HAP-1 (cell line): Measurements from ENCODE around the gene MYBPH.

Experiments used
- DNase-seq, 2 experiments: peaks; one replicate each; pipeline ENCODE4 v3.0.0-alpha.2; 2016 to 2020; ENCODE audit warnings: low spot score in 2 of 2
- H3K27me3 ChIP-seq: fragments of 250-450 bp; sonication (Bioruptor Pico); 2 replicates; pipeline ENCODE4 v1.5.1; 2020; ENCODE audit warnings: low read depth, mild to moderate bottlenecking, moderate library complexity
- H3K36me3 ChIP-seq: fragments of 250-450 bp; sonication (Bioruptor Pico); replicated peaks from 2 replicates; pipeline ENCODE4 v1.5.1; 2020; ENCODE audit warnings: mild to moderate bottlenecking
- H3K4me1 ChIP-seq: fragments of 250-450 bp; sonication (Bioruptor Pico); 2 replicates; pipeline ENCODE4 v1.5.1; 2020; ENCODE audit warnings: mild to moderate bottlenecking
- H3K4me3 ChIP-seq: fragments of 250-450 bp; sonication (Bioruptor Pico); 2 replicates; pipeline ENCODE4 v1.5.1; 2020; ENCODE audit warnings: mild to moderate bottlenecking, moderate library complexity
- H3K9me3 ChIP-seq: fragments of 250-450 bp; sonication (Bioruptor Pico); 2 replicates; pipeline ENCODE4 v1.5.1; 2020; ENCODE audit warnings: mild to moderate bottlenecking, moderate library complexity
- in situ Hi-C: fragments of 300-500 bp; cut with MboI; formaldehyde crosslinking; loops from 3 replicates; pipeline ENCODE4 v1.14.3; 2020; ENCODE audit warnings: low sequenced_read_pairs, inconsistent platforms, mixed read lengths

The MYBPH gene

DNA sequence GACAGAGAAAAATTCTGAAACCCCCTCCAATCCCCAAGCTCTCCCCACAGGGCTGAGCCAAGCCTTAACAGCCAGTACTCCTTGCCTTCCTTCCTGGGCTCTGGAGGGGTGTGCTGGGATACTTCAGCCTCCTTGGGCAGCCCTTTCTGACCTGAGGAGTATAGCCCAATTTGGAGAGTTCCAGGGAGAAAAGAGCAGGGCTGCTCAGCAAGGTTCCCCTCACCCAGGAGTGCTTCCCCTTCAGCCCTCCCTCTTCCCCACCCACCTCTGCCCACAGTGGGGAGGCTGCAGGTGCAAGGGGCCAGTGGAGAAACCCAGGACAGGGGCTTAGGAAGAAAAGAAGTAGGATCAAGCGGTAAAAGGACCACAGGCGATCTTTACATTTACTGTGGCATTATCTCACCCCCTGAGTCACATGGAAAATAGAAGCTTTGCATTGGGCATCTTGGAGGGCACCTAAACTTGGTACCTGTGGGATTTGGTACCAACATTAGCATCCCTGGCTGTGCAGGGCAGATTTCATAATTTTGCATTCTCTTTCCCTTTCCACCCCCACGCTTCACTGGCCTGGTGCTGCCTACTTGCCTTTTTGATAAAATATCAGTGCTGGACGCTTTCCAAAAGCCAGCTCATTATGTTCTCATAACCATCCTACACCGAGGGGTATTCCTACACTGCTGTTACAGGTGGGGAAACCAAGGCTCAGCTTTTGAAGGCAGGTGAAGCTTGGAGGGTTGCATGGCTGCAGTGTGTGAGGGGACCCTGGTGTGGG lies 50.9 kb downstream of the MYBPH start:
- Histone ChIP-seq H3K4me1 (peaks cover 3% of the 10 kb centered on the region; the same call in 1 of the 2 replicates), H3K9me3 (no peaks in the 10 kb centered on the region), H3K36me3 (no peaks in the 10 kb centered on the region), H3K27me3 (peaks cover 50% of the 10 kb centered on the region), H3K4me3 (no peak overlapping the region)
- DNase-seq: no peak
- in situ Hi-C loops: no loop called here

DNA sequence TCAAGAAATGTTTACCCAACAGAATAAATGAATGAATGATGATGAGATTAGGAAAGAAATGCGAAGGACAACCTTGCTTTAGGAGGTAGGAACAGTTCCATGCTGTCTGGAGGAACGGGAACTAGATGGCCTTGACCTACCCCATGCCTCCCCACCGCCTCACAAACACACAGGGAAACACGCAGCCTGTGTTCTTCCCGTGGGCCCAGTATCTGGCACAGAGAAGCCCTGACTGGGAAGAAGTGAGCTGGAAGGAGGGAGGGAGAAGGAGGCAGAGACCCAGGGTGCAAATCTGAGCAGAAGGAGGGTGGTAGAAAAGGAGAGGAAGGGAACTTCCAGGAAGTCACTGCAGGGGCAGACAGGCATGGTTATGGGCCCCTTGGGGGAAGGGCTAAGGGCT lies 51.6 kb downstream of the MYBPH start:
- Histone ChIP-seq H3K27me3 (peaks cover 52% of the 10 kb centered on the region), H3K4me1 (peaks cover 3% of the 10 kb centered on the region; the same call in 1 of the 2 replicates), H3K4me3 (no peak overlapping the region), H3K36me3 (no peaks in the 10 kb centered on the region), H3K9me3 (no peaks in the 10 kb centered on the region)
- in situ Hi-C loops: no loop called here
- no peak for DNase-seq

DNA sequence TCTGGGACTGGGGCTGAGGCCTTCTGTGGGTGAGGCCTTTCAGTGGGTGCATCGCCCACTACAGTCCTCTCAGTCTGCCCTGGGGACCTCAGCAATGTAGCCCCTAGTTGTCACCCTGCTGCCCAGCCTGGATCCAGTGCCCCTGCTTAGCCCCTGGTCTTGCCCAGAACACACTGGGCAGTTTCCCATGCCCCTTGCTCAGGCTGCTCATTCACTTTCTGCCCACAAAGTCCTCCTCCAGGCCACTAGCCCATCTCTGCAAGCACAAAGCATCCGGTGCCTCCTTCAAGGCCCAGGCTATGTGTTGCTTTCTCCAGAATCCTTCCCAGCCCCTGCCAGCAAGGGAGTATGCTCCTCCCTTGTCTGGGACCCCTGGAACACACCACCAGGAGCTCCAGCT lies 53.5 kb downstream of the MYBPH start:
- no peak for DNase-seq

DNA sequence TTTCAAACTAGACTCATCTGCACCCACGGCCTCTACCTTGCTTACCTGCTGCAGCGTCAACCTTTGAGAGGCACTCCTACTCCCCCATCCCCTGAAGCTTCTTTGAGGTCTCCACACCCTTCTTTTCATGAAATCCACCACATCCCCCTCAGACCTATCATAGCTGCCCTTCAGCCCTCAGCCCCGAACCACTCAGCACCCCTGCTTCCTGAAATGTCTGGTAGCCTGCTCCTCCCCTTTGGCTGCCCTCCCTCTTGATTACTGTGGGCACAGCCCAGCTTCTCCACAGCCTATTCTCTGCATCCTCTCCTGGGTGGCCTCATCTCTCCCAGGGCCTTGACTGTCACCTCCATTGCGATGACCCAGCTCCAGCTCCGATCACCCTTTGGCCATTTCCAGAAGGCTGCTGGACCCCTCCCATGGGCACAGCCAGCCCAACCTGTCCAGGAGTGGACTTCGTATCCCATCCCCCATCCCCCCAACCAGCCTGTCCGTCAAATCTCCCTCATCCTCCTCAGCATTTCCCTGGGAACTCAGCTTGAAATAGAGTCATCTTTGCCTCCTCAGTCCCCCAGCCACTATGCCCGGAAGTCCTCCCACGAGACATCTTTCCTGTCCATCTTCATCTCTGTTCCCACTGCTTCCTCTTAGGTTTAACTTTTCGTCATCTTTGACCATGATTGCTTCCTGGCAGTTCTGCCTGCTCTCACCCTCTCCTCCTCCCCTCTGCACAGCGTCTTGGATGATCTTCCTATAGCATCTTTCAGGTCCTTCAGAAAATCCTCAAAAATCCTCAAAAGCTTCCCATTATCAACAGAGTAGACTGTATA lies 54.2 kb downstream of the MYBPH start:
- H3K36me3 ChIP-seq: no peaks in the 10 kb centered on the region
- in situ Hi-C loops: no loop called here
- DNase-seq: no peak
- peaks cover 48% of the 10 kb centered on the region for H3K27me3 ChIP-seq
- no peaks in the 10 kb centered on the region for H3K4me1 ChIP-seq
- no peaks in the 10 kb centered on the region for H3K9me3 ChIP-seq
- H3K4me3 ChIP-seq: no peak overlapping the region

More for the DNA sequence above, 53.5 kb downstream of the MYBPH start:
- Histone ChIP-seq H3K4me1 (no peaks in the 10 kb centered on the region), H3K27me3 (peaks cover 48% of the 10 kb centered on the region), H3K36me3 (no peaks in the 10 kb centered on the region), H3K4me3 (no peak overlapping the region), H3K9me3 (no peaks in the 10 kb centered on the region)
- in situ Hi-C loops: no loop called here

DNA sequence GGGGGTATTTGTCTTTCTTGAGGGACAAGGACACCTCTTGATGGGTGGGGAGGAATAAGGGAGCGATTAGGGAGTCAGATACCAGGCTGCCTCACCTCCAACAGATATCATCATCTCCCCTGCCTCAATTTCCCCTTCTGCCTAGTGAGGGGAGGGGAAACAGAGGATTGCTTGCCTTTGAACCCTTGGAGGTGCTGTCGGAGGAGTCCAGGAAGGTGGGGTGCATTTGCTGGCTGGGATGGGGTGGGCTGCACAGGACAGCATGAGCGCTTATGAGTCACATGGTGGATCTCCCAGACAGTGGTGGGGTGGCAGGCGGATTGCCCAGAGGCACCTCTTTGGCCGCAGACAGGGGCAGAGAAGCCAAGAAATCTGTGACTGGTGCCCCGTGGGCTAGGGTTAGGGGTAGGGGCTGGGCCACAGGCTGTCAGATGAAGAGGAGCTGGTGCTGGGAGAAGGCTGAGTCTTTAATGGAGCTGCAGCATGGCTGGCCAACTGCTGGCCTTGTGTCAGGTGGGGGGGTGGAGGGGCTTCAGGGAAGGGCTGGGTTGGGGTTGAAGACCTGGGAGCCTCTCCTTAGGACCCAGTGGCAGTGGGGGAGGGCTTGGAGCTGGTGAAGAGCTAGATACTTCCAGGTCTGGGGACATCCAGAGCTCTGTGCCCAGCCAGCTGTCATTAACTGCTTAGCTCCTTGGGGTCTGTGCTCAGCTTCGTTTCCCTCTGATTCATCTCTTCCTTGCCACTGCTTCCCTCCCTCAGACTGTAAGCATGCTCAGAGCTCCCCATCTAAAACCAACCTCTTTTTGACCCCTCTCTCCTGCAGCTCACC lies 55.1 kb downstream of the MYBPH start:
- no peaks in the 10 kb centered on the region for H3K36me3 ChIP-seq
- no peaks in the 10 kb centered on the region for H3K4me1 ChIP-seq
- H3K9me3 ChIP-seq: no peaks in the 10 kb centered on the region
- H3K27me3 ChIP-seq: peaks cover 45% of the 10 kb centered on the region
- in situ Hi-C loops: no loop called here
- no peak for DNase-seq
- no peak overlapping the region for H3K4me3 ChIP-seq
